ENCODE data around the gene EPHA6. TPM values are rescaled to one million over a fixed set of nuclear protein-coding genes. Genes with fewer than 3 reads are reported as not detected.

The EPHA6 gene
- total and polyA plus RNA-seq, 2 donors (not counting 3 experiments of a cell fraction or from before 2014, with no cell fraction given): not detected

GRCh38 chr3:96915445-96915844 lies 101.1 kb downstream of the EPHA6 start:
- H3K79me2 ChIP-seq (ENCODE audit: control insufficient read depth, insufficient read depth, low read length): no peaks in the 10 kb centered on the region
- no peak overlapping the region for H3K9ac ChIP-seq (replicated peaks; ENCODE audit: extremely low read depth, insufficient read depth, low read length)
- dilution Hi-C loops (cut with MboI; ENCODE audit: extremely low pct_ligation_motif_present, low sequenced_read_pairs): no loop called here
- POLR2A ChIA-PET: no interaction called here
- H3K36me3 ChIP-seq (ENCODE audit: control insufficient read depth in 2 of 2, extremely low read depth in 1 of 2, insufficient read depth in 2 of 2, low read length in 2 of 2): no peaks in the 10 kb centered on the region
- no peaks in the 10 kb centered on the region for H3K27me3 ChIP-seq (ENCODE audit: control insufficient read depth in 2 of 2, insufficient read depth in 2 of 2, low read length in 2 of 2)
- CTCF ChIA-PET: no interaction called here
- TF ChIP-seq GATA2 (IDR thresholded peaks at IDR 0.05; ENCODE audit: insufficient read depth, insufficient read length, low read depth, low read length) (no peak), POLR2A (IDR thresholded peaks at IDR 0.05; ENCODE audit: low read depth, low read length) (no peak), POLR2AphosphoS5 (IDR thresholded peaks at IDR 0.05; ENCODE audit: insufficient read depth, low read depth, low read length) (no peak), JUN (IDR thresholded peaks at IDR 0.05; ENCODE audit: borderline replicate concordance, insufficient read depth, insufficient read length, low read depth) (no peak), MYC (IDR thresholded peaks at IDR 0.05; ENCODE audit: low read depth, low read length) (no peak), EZH2 (IDR thresholded peaks at IDR 0.05; ENCODE audit: borderline replicate concordance, low read depth, low read length, severe bottlenecking) (no peak), CTCF (IDR thresholded peaks at IDR 0.05; ENCODE audit: extremely low read depth in 1 of 2, insufficient read depth in 1 of 2, low read depth in 1 of 2, low read length in 2 of 2) (no peak), FOS (IDR thresholded peaks at IDR 0.05; ENCODE audit: borderline replicate concordance, insufficient read depth, low read length) (no peak)
- H3K9me3 ChIP-seq (replicated peaks; ENCODE audit: control insufficient read depth, insufficient read depth, low read length): no peaks in the 10 kb centered on the region
- H3K27ac ChIP-seq (ENCODE audit: insufficient read depth, low read depth, low read length): no peak overlapping the region
- H3K9me1 ChIP-seq (replicated peaks; ENCODE audit: control insufficient read depth, extremely low read depth, insufficient read depth, low read length): no peaks in the 10 kb centered on the region
- H3K4me3 ChIP-seq (replicated peaks in 1 of 3; ENCODE audit: insufficient read depth in 1 of 3, low read depth in 1 of 3, low read length in 3 of 3): no peak overlapping the region
- H3K4me1 ChIP-seq (ENCODE audit: control insufficient read depth, extremely low read depth, insufficient read depth, low read length): no peaks in the 10 kb centered on the region
- intact Hi-C loops (cut with micrococcal nuclease): no loop called here
- no peak for DNase-seq (ENCODE audit: low read depth, low spot score)
- BruUV-seq (replicated peaks): no TSS peak
- H4K20me1 ChIP-seq (replicated peaks; ENCODE audit: control insufficient read depth, extremely low read depth, insufficient read depth, low read length): no peaks in the 10 kb centered on the region
- no peak for FAIRE-seq
- no peak overlapping the region for H2AFZ ChIP-seq (ENCODE audit: low read depth, low read length)
- no peak overlapping the region for H3K4me2 ChIP-seq (ENCODE audit: insufficient read depth, low read length)

All from endothelial cell of umbilical vein (primary cell).